ENCODE results near the gene SPO11.

- TF ChIP-seq, protein P1, sequence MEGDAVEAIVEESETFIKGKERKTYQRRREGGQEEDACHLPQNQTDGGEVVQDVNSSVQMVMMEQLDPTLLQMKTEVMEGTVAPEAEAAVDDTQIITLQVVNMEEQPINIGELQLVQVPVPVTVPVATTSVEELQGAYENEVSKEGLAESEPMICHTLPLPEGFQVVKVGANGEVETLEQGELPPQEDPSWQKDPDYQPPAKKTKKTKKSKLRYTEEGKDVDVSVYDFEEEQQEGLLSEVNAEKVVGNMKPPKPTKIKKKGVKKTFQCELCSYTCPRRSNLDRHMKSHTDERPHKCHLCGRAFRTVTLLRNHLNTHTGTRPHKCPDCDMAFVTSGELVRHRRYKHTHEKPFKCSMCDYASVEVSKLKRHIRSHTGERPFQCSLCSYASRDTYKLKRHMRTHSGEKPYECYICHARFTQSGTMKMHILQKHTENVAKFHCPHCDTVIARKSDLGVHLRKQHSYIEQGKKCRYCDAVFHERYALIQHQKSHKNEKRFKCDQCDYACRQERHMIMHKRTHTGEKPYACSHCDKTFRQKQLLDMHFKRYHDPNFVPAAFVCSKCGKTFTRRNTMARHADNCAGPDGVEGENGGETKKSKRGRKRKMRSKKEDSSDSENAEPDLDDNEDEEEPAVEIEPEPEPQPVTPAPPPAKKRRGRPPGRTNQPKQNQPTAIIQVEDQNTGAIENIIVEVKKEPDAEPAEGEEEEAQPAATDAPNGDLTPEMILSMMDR (IDR thresholded peaks at IDR 0.05; ENCODE audit: control extremely low read depth in 1 of 3, insufficient read depth in 1 of 3, low read depth in 1 of 3, low read length in 3 of 3): no peak
- TF ChIP-seq POLR2A (IDR thresholded peaks at IDR 0.05; ENCODE audit: control extremely low read depth in 1 of 2, low read depth in 2 of 2, low read length in 2 of 2): no peak
- no peak for TF ChIP-seq CEBPB (IDR thresholded peaks at IDR 0.05; ENCODE audit: low read depth, low read length)
- TF ChIP-seq FOSL1 (IDR thresholded peaks at IDR 0.05; ENCODE audit: insufficient read depth, low read depth, low read length): no peak
These were observed 50.6 kb downstream of the SPO11 start for GRCh38 chr20:57380081-57380750.

All from H1 (cell line).